GM19043 (cell line): ENCODE measurements around the gene CTIF.
"Not testable (repeated sequence)": the region's sequence is repeated elsewhere in the genome, so short reads cannot be mapped to it uniquely, and the experiment has no call there.

Experiments used
- ATAC-seq: cut with Tn5 transposase; IDR thresholded peaks from one replicate; pipeline ENCODE4 v1.9.1; 2021; ENCODE audit warnings: low read depth; ENCODE audit not compliant: unreplicated experiment

Gene CTIF

GRCh38 chr18:48699761-48700160 is 160.9 kb downstream of the CTIF start:
- ATAC-seq: no peak

GRCh38 chr18:48700446-48700845 is 161.6 kb downstream of the CTIF start:
- ATAC-seq: no peak

- no peak for ATAC-seq
These were observed 163.7 kb downstream of the CTIF start for GRCh38 chr18:48702346-48703027.

GRCh38 chr18:48703028-48703386 is 164.2 kb downstream of the CTIF start:
- ATAC-seq: no peak

GRCh38 chr18:48703418-48703817 is 164.6 kb downstream of the CTIF start:
- ATAC-seq: no peak

- ATAC-seq: no peak
These were observed 166.2 kb downstream of the CTIF start for GRCh38 chr18:48705043-48705442.

- no peak for ATAC-seq
These were observed 166.7 kb downstream of the CTIF start for GRCh38 chr18:48705531-48705930.

GRCh38 chr18:48706731-48707130 is 167.9 kb downstream of the CTIF start:
- no peak for ATAC-seq

- ATAC-seq: no peak
These were observed 168.9 kb downstream of the CTIF start for GRCh38 chr18:48707636-48708296.

- ATAC-seq: no peak
These were observed 170.0 kb downstream of the CTIF start for GRCh38 chr18:48708807-48709206.

GRCh38 chr18:48709371-48710062 is 170.7 kb downstream of the CTIF start:
- ATAC-seq: no peak

GRCh38 chr18:48711651-48712486 is 173.0 kb downstream of the CTIF start:
- ATAC-seq: no peak

- no peak for ATAC-seq
These were observed 174.5 kb downstream of the CTIF start for GRCh38 chr18:48713309-48713708.

- ATAC-seq: no peak
These were observed 176.0 kb downstream of the CTIF start for GRCh38 chr18:48714873-48715272.

- ATAC-seq: no peak
These were observed 177.0 kb downstream of the CTIF start for GRCh38 chr18:48715711-48716361.

- ATAC-seq: not testable (repeated sequence)
These were observed 178.4 kb downstream of the CTIF start for GRCh38 chr18:48717227-48717626.

GRCh38 chr18:48718251-48718959 is 179.6 kb downstream of the CTIF start:
- no peak for ATAC-seq

GRCh38 chr18:48719388-48719787 is 180.6 kb downstream of the CTIF start:
- ATAC-seq: no peak

GRCh38 chr18:48719974-48720654 is 181.3 kb downstream of the CTIF start:
- ATAC-seq: no peak
